ENCODE data around the gene MEIG1.
A peak's percentile ranks its signal among the peaks of the same experiment; 100 is the strongest.
"Not testable (repeated sequence)": the region's sequence is repeated elsewhere in the genome, so short reads cannot be mapped to it uniquely, and the experiment has no call there.

The MEIG1 gene, protein sequence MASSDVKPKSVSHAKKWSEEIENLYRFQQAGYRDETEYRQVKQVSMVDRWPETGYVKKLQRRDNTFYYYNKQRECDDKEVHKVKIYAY

GRCh38 chr10:14959221-14960057 is at the start of gene MEIG1:
Gene MEIG1, plus strand, starts transcription at chr10:14959388. Its CDS starts 7,081 bp downstream, at chr10:14966469.
- DNase-seq = peak; percentile 85

- DNase-seq = no peak
Observed at GRCh38 chr10:14910953-14911352, 48.2 kb upstream of the MEIG1 start.

- DNase-seq = no peak
Observed at GRCh38 chr10:14911801-14912200, 47.4 kb upstream of the MEIG1 start.

DNA sequence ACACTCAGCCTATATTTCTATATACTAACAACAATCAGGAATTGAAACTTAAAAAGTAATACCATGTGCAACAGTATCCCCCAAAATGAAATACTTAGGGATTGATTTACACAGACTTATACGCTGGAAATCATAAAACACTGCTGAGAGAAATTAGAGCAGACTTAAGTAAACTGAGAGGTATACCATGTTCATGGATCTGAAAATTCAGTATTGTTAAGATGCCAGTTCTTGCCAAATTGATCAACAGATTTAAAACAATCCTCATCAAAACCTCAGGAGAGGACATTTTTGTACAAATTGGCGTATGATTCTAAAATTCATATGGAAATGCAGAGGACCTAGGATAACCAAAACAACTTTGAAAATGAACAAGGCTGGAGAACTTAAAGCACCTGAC is 42.6 kb upstream of the MEIG1 start:
- DNase-seq = no peak

GRCh38 chr10:14917827-14918226 is 41.4 kb upstream of the MEIG1 start:
- DNase-seq = no peak

- no peak for DNase-seq
Observed at GRCh38 chr10:14918964-14919363, 40.2 kb upstream of the MEIG1 start.

DNA sequence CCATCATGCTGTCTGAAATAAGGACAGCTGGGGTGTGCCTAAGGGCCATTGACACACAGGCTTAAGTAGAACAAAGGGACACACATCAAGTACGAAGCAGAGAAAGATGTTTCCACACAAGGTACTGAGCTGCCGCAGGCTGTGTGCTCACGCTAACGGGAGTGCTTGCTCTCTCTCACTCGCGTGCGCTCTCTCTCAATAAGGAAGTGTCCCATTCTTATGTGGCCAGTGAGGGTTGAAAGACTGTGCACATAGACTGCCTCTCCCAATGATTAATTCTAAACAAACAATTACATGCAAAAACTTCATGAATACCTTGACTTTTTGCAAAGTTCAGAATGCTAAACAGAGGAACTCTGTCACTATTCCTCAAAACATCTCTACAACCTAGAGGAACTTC is 35.2 kb upstream of the MEIG1 start:
- no peak for DNase-seq

DNA sequence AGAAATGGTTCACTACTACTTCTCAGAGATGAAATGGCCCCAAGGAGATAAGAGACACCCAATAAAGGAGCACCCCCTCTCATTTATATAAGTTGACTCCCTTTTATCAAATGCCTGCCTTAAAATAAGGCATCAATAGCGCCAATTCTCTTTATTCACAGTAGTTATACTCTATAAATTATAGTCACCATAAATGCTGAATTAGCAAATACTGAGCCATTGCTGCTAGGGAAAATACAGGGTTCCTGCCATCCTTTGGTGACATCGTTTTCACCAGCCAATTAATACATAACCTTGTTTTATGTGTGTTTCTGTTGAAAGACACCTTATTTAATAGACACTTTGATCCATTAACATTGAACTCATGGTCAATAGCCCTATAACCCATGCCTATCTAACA is 33.9 kb upstream of the MEIG1 start:
- no peak for DNase-seq

GRCh38 chr10:14926061-14926470 is 33.1 kb upstream of the MEIG1 start:
- DNase-seq = no peak

DNA sequence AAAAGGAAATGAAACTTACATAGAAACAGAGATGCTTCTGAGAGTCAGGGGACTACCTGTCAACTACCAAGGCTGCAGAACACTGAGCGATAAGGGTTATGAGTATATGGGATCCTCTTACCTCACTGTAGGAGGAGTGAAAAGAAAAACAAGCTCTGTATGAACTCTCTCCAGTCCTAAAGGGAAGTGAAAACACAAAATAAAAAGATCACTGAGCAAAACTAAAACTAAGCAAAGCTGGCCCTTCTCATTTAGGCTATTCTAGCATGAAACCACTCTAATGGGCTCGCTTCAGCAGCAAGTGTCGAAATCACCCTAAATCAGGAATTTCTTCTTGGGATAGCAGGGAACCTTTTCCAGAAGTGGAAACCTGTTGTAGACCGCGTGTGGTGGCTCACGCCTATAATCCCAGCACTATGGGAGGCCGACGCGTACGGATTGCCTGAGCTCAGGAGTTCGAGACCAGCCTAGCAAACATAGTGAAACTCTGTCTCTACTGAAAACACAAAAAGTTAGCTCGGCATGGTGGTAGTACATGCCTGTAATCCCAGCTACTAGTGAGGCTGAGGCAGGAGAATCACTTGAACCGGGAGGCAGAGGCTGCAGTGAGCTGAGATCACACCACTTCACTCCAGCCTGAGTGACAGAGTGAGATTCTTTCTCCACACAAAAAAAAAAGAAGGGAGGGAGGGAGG is 32.3 kb upstream of the MEIG1 start:
- no peak for DNase-seq

- no peak for DNase-seq
Observed at GRCh38 chr10:14930610-14931009, 28.6 kb upstream of the MEIG1 start.

GRCh38 chr10:14936584-14936983 is 22.6 kb upstream of the MEIG1 start:
- DNase-seq = no peak

DNA sequence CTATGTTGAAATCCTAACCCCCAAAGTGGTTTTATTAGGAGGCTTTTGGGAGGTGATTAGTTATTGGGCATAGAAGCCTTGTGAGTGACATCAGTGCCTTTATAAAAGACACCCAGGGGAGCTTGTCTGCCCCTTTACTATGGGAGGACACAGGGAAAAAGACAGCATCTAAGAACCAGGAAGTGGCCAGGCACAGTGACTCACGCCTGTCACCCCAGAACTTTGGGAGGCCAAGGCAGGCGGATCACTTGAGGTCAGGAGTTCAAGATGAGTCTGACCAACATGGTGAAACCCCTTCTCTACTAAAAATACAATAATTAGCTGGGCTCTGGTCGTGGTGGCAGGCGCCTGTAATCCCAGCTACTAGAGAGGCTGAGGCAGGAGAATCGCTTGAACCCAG is 20.2 kb upstream of the MEIG1 start:
- not testable (repeated sequence) for DNase-seq

GRCh38 chr10:14942147-14942949 is 16.8 kb upstream of the MEIG1 start:
- not testable (repeated sequence) for DNase-seq

GRCh38 chr10:14942950-14943338 is 16.2 kb upstream of the MEIG1 start:
- not testable (repeated sequence) for DNase-seq

GRCh38 chr10:14945108-14945507 is 14.1 kb upstream of the MEIG1 start:
- no peak for DNase-seq

DNA sequence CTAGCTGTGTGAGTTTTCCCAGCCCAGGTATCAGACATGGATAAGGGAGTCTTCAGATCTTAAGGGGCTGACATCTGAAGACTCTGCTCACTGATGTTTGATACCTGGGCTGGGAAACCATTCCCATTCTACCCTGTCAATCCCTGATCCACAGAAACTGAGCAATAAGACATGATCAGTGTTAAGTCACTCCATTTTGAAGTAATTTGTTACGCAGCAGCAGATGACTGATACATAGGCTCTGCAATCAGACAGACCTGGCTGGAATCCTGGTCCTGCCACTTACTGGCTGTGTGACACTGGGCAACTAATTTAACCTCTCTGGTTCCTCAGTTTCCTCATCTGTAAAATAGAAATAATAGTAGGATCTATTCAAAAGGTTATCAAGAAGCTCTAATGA is 11.9 kb upstream of the MEIG1 start:
- no peak for DNase-seq

DNA sequence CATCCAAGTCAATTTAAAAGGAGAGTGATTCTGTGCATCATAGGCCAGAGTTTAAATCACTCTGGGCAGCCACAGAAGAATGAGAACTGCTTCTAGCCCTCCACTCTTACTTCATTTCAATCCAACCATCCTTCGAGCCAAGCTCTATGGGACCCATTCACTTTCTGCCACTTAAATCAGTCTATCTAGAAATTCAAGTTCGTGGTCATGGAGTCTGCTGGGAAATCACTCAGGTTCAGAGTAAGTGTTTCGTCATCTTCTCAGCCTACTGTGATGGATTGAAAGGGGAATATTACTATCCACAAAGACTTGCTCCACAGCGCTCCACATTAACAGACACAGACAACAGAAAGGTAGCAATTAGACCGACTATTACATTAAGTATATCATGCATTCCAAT is 9.9 kb upstream of the MEIG1 start:
- DNase-seq = no peak

DNA sequence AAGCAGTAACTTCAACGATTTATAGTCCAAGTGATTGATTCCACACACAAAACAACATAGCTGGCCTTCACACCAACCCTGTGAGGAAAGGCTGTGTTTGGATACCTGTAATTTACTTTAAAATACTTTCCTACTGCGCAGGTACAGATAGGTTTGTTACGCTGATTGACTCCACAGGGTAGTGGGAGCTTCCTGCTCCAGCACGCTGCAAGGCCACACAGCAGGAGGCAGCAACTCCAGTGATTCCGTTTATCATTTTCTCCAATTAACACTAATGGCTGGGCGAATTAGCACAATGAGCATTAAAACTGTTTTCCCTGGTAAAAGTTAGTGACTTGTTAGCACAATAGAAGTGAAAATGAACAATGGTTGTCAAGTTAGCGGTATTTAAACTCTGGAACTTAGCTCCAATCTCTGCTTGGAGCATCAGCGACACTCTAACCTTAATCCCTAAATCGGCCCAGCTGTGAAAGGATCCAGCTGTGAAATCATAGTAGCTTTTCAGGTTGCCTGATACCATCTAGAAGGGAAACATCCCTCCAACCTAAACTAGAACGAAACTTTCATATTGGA is 6.3 kb upstream of the MEIG1 start:
- no peak for DNase-seq

DNA sequence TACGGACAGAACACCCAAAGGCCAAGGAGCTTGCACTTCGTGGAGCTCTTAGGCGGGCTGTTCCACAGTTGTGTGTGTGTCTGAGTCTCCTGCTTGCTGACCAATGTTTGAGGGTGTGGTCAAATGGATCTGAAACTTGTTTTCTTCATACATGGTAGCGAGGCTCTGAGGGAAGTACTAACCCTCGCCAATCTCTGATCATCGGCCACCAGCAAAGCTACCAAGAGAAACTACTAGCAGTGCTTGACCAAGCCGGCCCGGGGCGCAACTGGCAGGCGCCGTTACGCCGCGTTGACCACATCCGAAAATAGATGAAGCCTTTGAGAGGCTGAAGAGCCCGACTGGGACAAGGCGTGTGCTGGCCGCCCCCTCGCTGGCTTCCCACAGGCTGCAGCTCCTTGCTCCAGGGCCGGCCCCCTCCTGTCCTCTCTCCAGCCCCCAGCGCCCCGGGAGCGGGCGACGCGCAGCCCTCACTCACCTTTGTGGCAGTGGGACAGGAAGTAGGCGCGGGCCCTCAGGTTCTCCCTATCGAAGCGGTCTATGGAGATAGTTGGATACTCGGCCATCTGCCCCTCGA is 5.7 kb upstream of the MEIG1 start:
- DNase-seq = no peak

DNA sequence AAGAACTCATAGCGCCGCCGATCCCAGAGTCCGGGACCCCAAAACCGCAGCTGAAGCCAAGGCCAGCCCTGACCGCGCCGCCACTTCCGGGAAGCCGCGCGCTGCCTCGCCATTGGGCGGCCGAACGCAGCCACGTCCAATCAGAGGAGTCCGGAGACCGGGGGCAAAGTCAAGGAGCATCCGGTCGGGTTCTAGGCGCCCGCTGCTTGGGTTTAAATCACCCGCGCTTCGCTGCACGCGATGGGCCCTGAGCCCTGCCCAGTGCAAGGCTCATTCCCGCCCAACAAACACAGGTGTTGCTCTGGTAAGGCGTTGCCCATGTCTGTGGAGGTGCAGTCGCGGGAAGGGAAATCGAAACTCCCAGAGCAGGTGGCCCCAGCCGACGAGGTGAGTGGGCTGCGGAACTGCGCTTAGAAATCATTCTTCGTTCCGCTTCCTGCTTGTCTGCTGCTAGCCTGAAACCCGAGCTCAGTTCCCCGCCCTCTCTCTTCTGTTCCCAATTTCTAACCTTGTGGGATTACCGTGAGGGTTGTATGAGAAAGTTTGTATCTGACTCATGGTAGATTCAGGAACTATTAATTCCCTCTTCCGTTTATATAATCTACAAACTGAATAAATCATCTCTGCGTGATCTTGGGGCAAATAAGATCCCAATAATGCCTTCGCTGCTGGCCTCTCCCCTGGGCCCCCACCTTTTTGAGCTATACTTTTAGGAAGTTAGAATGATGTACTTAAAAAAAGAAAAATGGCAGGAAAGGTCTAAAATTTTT is 5.0 kb upstream of the MEIG1 start, which contains the start of gene DCLRE1C:
Gene DCLRE1C, minus strand, starts transcription at position 96 of the 770 bp plus-strand sequence. Its CDS starts 86 bp downstream, at position 10.
- peak; percentile 87 for DNase-seq

DNA sequence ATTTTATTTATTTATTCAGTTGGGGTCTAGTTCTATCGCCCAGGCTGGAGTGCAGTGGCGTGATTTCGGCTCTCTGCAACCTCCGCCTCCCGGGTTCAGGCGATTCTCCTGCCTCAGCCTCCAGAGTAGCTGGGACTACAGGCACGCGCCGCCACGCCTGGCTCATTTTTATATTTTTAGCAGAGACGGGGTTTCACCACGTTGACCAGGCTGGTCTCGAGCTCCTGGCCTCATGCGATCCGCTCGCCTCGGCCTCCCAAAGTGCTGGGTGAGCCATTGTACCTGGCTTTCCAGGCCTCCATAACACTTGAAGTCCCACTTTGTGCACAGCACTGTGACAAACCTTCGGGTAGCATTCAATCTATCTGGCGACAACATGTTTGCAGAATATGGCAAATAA is 4.3 kb upstream of the MEIG1 start:
- no peak for DNase-seq

Data from NCI-H1436 (cell line).